ENCODE results near the gene FAM200C. TPM values are rescaled to one million over a fixed set of nuclear protein-coding genes. Genes with fewer than 3 reads are reported as not detected.

FAM200C gene
- total and polyA plus RNA-seq, 2 of the 8 experiments (the other 6 are each of a cell fraction or from before 2014, with no cell fraction given), result 2.6 to 7.3 TPM

GRCh38 chr5:160387445-160387844 is 12.4 kb downstream of the FAM200C start:
- Histone ChIP-seq H3K79me2 (ENCODE audit: control insufficient read depth in 1 of 2, insufficient read depth in 2 of 2, low read length in 2 of 2) (no peaks in the 10 kb centered on the region), H3K23ac (ENCODE audit: insufficient read length) (no peak overlapping the region), H3K4ac (replicated peaks; ENCODE audit: insufficient read length, low read depth, low read length) (no peak overlapping the region), H3K27me3 (replicated peaks in 1 of 4; ENCODE audit: control insufficient read depth in 3 of 4, extremely low read depth in 1 of 4, insufficient read depth in 3 of 4, low read length in 3 of 4) (peaks cover 0 to 1% (median 0%) of the 10 kb centered on the region in 4 experiments; a peak in 1 of 7 replicates), H3K4me3 (ENCODE audit: extremely low read depth in 1 of 4, insufficient read depth in 2 of 4, low read depth in 3 of 4, low read length in 4 of 4) (no peak overlapping the region), H2BK12ac (ENCODE audit: low read depth, low read length) (no peak overlapping the region), H4K20me1 (replicated peaks in 1 of 2; ENCODE audit: control insufficient read depth in 1 of 2, insufficient read depth in 2 of 2, low read length in 2 of 2) (peaks cover 0 to 2% of the 10 kb centered on the region in 2 experiments), H2AFZ (ENCODE audit: low read length) (no peak overlapping the region), H4K8ac (ENCODE audit: extremely low read depth, insufficient read depth, low read length) (no peak overlapping the region), H4K5ac (ENCODE audit: insufficient read length, low read depth, low read length) (no peak overlapping the region), H3K9ac (replicated peaks in 1 of 4; ENCODE audit: extremely low read depth in 1 of 4, low read depth in 3 of 4, low read length in 3 of 4) (no peak overlapping the region), H2BK5ac (ENCODE audit: low read depth, low read length) (no peak overlapping the region), H3K9me3 (ENCODE audit: insufficient read depth in 2 of 2, low read depth in 1 of 2, low read length in 1 of 2) (no peaks in the 10 kb centered on the region), H3K79me1 (ENCODE audit: low read depth, low read length) (no peaks in the 10 kb centered on the region), H3K4me2 (ENCODE audit: insufficient read depth in 1 of 2, low read depth in 2 of 2, low read length in 2 of 2) (no peak overlapping the region), H2BK20ac (ENCODE audit: low read length) (no peak overlapping the region), H3K18ac (ENCODE audit: extremely low read depth, low read length) (no peak overlapping the region), H3K27ac (ENCODE audit: low read depth, low read length) (no peak overlapping the region), H3K56ac (replicated peaks; ENCODE audit: insufficient read length, low read depth, low read length) (no peak overlapping the region), H2BK120ac (replicated peaks; ENCODE audit: low read depth, low read length) (no peak overlapping the region), H2BK15ac (ENCODE audit: low read length) (no peak overlapping the region), H3K36me3 (ENCODE audit: control insufficient read depth in 2 of 4, insufficient read depth in 4 of 4, low read length in 3 of 4) (no peaks in the 10 kb centered on the region), H3K23me2 (ENCODE audit: low read depth, low read length) (no peaks in the 10 kb centered on the region), H3K4me1 (replicated peaks in 1 of 4; ENCODE audit: control insufficient read depth in 3 of 4, insufficient read depth in 4 of 4, low read length in 3 of 4) (no peaks in the 10 kb centered on the region), H4K91ac (replicated peaks; ENCODE audit: insufficient read length, low read length) (no peak overlapping the region), H2AK5ac (ENCODE audit: low read depth, low read length) (no peak overlapping the region), H3K14ac (ENCODE audit: insufficient read length) (no peak overlapping the region)
- WGBS, 2 experiments (ENCODE audit: extremely low coverage in 1 of 2, insufficient coverage in 1 of 2, insufficient read length in 1 of 2, insufficient replicate concordance in 2 of 2, low coverage in 1 of 2, low lambda C conversion rate in 2 of 2, missing lambda C conversion rate in 1 of 2), result 79% methylated on average over 1 of the region's 1 CpG; no CpG with 5 or more reads in 1 of the 2 experiments
- POLR2A ChIA-PET (ENCODE audit: partially characterized antibody), result no interaction called here
- FAIRE-seq (no peak), DNase-seq (ENCODE audit: low read depth in 1 of 2, low spot score in 2 of 2) (no peak)
- TF ChIP-seq BCL11A (IDR thresholded peaks at IDR 0.05; ENCODE audit: low read depth in 2 of 2, low read length in 2 of 2) (no peak), RFX5 (IDR thresholded peaks at IDR 0.05; ENCODE audit: borderline replicate concordance, low read depth, low read length) (no peak), RBBP5 (IDR thresholded peaks at IDR 0.05; ENCODE audit: borderline replicate concordance, low read depth, low read length) (no peak), CTCF (IDR thresholded peaks at IDR 0.05; ENCODE audit: control extremely low read depth in 1 of 3, insufficient read depth in 1 of 3, low read depth in 1 of 3, low read length in 3 of 3) (no peak), SP2 (IDR thresholded peaks at IDR 0.05; ENCODE audit: low read length) (no peak), POLR2AphosphoS5 (IDR thresholded peaks at IDR 0.05; ENCODE audit: low read depth, low read length) (no peak), SUZ12 (IDR thresholded peaks at IDR 0.05; ENCODE audit: low read length) (no peak), CEBPB (IDR thresholded peaks at IDR 0.05; ENCODE audit: low read depth, low read length) (no peak), USF2 (IDR thresholded peaks at IDR 0.05; ENCODE audit: low read length) (no peak), CHD2 (IDR thresholded peaks at IDR 0.05; ENCODE audit: low read length) (no peak), KDM5A (IDR thresholded peaks at IDR 0.05; ENCODE audit: low read length) (no peak)
- CTCF ChIA-PET (ENCODE audit: partially characterized antibody), result no interaction called here

All from H1 (cell line).